Mesenchymal stem cell (in vitro differentiated cells and primary cell): Measurements from ENCODE around the gene ST6GALNAC2.
A peak's percentile ranks its signal among the peaks of the same experiment; 100 is the strongest.
"Not testable (repeated sequence)": the region's sequence is repeated elsewhere in the genome, so short reads cannot be mapped to it uniquely, and the experiment has no call there.

Source experiments
- DNase-seq: peaks from one replicate; pipeline ENCODE4 v3.0.0-alpha.2; 2013
- H2AFZ ChIP-seq: one replicate; pipeline ENCODE4 v1.6.1; 2013; ENCODE audit warnings: low read depth, mild to moderate bottlenecking, control low read depth, inconsistent platforms, low read length, moderate library complexity
- H2AK5ac ChIP-seq: 2 replicates; pipeline ENCODE4 v1.6.1; 2013; ENCODE audit warnings: low read length, moderate library complexity, mild to moderate bottlenecking, inconsistent platforms; ENCODE audit not compliant: severe bottlenecking
- H2BK120ac ChIP-seq: one replicate; pipeline ENCODE4 v1.6.1; 2013; ENCODE audit warnings: low read depth, mild to moderate bottlenecking, inconsistent platforms, low read length, moderate library complexity
- H2BK12ac ChIP-seq, 2 experiments: one replicate each; pipeline ENCODE4 v1.6.1; 2013; ENCODE audit warnings: inconsistent platforms in 2 of 2, low read length in 2 of 2, mild to moderate bottlenecking in 2 of 2, moderate library complexity in 2 of 2, control low read depth in 1 of 2
- H2BK15ac ChIP-seq: one replicate; pipeline ENCODE4 v1.6.1; 2013; ENCODE audit warnings: mild to moderate bottlenecking, low read depth, inconsistent platforms; ENCODE audit not compliant: poor library complexity, severe bottlenecking
- H2BK5ac ChIP-seq: 2 replicates; pipeline ENCODE4 v1.6.1; 2013; ENCODE audit warnings: low read depth, mild to moderate bottlenecking, low read length, control low read depth, inconsistent platforms; ENCODE audit not compliant: poor library complexity, severe bottlenecking
- H3K14ac ChIP-seq, 2 experiments: one replicate each; pipeline ENCODE4 v1.6.1; 2013; ENCODE audit warnings: inconsistent platforms in 2 of 2, low read length in 2 of 2, control low read depth in 1 of 2, mild to moderate bottlenecking in 1 of 2, moderate library complexity in 1 of 2
- H3K18ac ChIP-seq, 2 experiments: one replicate each; pipeline ENCODE4 v1.6.1; 2013; ENCODE audit warnings: inconsistent platforms in 2 of 2, low read length in 2 of 2, control low read depth in 1 of 2, low read depth in 1 of 2, mild to moderate bottlenecking in 1 of 2
- H3K23ac ChIP-seq, 2 experiments: one replicate each; pipeline ENCODE4 v1.6.1; 2013; ENCODE audit warnings: inconsistent platforms in 2 of 2, low read length in 2 of 2, mild to moderate bottlenecking in 2 of 2, moderate library complexity in 2 of 2, control low read depth in 1 of 2
- H3K27ac ChIP-seq: 2 replicates; pipeline ENCODE4 v1.5.1; 2013; ENCODE audit warnings: mild to moderate bottlenecking, moderate library complexity, low read length, control low read depth, inconsistent platforms; ENCODE audit not compliant: poor library complexity, severe bottlenecking
- H3K27me3 ChIP-seq, 2 experiments: 2 replicates each; pipeline versions ENCODE4 v1.6.1 to v1.7.0; 2013; ENCODE audit warnings: low read length in 2 of 2, mild to moderate bottlenecking in 2 of 2, moderate library complexity in 2 of 2, control low read depth in 1 of 2, inconsistent platforms in 1 of 2; ENCODE audit not compliant: control insufficient read depth in 1 of 2, insufficient read depth in 1 of 2
- H3K36me3 ChIP-seq, 2 experiments: 2 replicates each; pipeline versions ENCODE4 v1.6.1 to v1.7.0; 2013; ENCODE audit warnings: low read length in 2 of 2, control low read depth in 1 of 2, inconsistent platforms in 1 of 2, low read depth in 1 of 2, mild to moderate bottlenecking in 1 of 2; ENCODE audit not compliant: insufficient read depth in 2 of 2, control insufficient read depth in 1 of 2
- H3K4ac ChIP-seq, 2 experiments: one replicate each; pipeline ENCODE4 v1.6.1; 2013; ENCODE audit warnings: inconsistent platforms in 2 of 2, low read length in 2 of 2, mild to moderate bottlenecking in 2 of 2, moderate library complexity in 2 of 2, control low read depth in 1 of 2, low read depth in 1 of 2
- H3K4me1 ChIP-seq: 2 replicates; pipeline ENCODE4 v1.6.1; 2013; ENCODE audit warnings: low read depth, low read length, control low read depth; ENCODE audit not compliant: control insufficient read depth, insufficient read depth
- H3K4me2 ChIP-seq: 2 replicates; pipeline ENCODE4 v1.6.1; 2013; ENCODE audit warnings: low read length, mild to moderate bottlenecking, inconsistent platforms; ENCODE audit not compliant: poor library complexity, severe bottlenecking
- H3K4me3 ChIP-seq, 2 experiments: 2 replicates each; pipeline versions ENCODE4 v1.5.1 to v1.7.0; 2013; ENCODE audit warnings: low read length in 2 of 2, mild to moderate bottlenecking in 2 of 2, control low read depth in 1 of 2, low read depth in 1 of 2; ENCODE audit not compliant: insufficient read depth in 1 of 2
- H3K79me1 ChIP-seq: replicated peaks from 2 replicates; pipeline ENCODE4 v1.6.1; 2013; ENCODE audit warnings: mild to moderate bottlenecking, control low read depth, low read length, inconsistent platforms; ENCODE audit not compliant: poor library complexity, severe bottlenecking
- H3K9ac ChIP-seq: 2 replicates; pipeline ENCODE4 v1.7.0; 2013; ENCODE audit warnings: mild to moderate bottlenecking, low read length, moderate library complexity
- H3K9me3 ChIP-seq: 2 replicates; pipeline ENCODE4 v1.7.0; 2013; ENCODE audit warnings: mild to moderate bottlenecking, low read length; ENCODE audit not compliant: control insufficient read depth
- H4K8ac ChIP-seq: one replicate; pipeline ENCODE4 v1.6.1; 2013; ENCODE audit warnings: inconsistent platforms, mild to moderate bottlenecking, low read length, moderate library complexity
- H4K91ac ChIP-seq: one replicate; pipeline ENCODE4 v1.6.1; 2013; ENCODE audit warnings: mild to moderate bottlenecking, low read length, inconsistent platforms
- WGBS: methylation state at CpG from one replicate; pipeline ENCODE4 v1.1.7; 2013; ENCODE audit warnings: mixed read lengths; 5-methylcytosine and 5-hydroxymethylcytosine counted together

ST6GALNAC2 gene

GRCh38 chr17:76521683-76522082 is 64.0 kb downstream of the ST6GALNAC2 start:
- H3K23ac ChIP-seq, H2AFZ ChIP-seq: not testable (repeated sequence)

DNA sequence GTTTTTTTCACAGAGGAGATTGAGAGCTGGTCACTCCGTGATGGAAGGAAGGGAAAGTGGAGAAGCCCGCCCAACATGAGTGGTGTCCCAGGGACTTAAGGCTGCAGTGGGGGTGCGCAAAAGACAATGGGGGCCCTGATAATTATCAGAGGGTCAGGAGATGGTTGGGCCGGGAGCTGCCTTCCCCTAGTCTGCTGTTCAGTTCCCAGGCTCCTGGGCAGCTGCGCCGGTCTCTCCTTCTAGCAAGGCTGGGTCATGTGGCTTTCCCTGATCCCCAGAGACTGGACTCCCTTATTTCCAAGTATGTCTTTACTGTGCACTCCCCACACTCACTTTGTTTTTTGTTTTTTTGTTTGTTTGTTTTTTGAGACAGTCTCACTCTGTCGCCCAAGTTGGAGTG is 64.4 kb downstream of the ST6GALNAC2 start:
- no peak overlapping the region for H3K4me3 ChIP-seq
- no peak overlapping the region for H3K9ac ChIP-seq
- H3K27me3 ChIP-seq, result peaks cover 0 to 5% of the 10 kb centered on the region in 2 experiments
- H4K8ac ChIP-seq, result peak overlapping the region; percentile 19
- H2BK15ac ChIP-seq, result no peak overlapping the region
- peaks cover 24% of the 10 kb centered on the region for H3K4me1 ChIP-seq
- no peak overlapping the region for H2BK120ac ChIP-seq
- no peak overlapping the region for H3K27ac ChIP-seq
- 88% methylated on average over 7 of the region's 7 CpGs for WGBS
- no peaks in the 10 kb centered on the region for H3K79me1 ChIP-seq
- H3K4me2 ChIP-seq, result no peak overlapping the region
- no peak overlapping the region for H3K23ac ChIP-seq
- H2AK5ac ChIP-seq, result no peak overlapping the region
- H3K14ac ChIP-seq, result no peak overlapping the region
- no peak overlapping the region for H2AFZ ChIP-seq
- no peaks in the 10 kb centered on the region for H3K36me3 ChIP-seq
- DNase-seq, result no peak
- no peak overlapping the region for H3K18ac ChIP-seq
- no peak overlapping the region for H2BK5ac ChIP-seq
- no peaks in the 10 kb centered on the region for H3K9me3 ChIP-seq
- no peak overlapping the region for H3K4ac ChIP-seq
- H2BK12ac ChIP-seq, result no peak overlapping the region
- H4K91ac ChIP-seq, result no peak overlapping the region

More at GRCh38 chr17:76521683-76522082, 64.0 kb downstream of the ST6GALNAC2 start:
- not testable (repeated sequence) for H3K27ac ChIP-seq, H2BK5ac ChIP-seq, DNase-seq, H3K36me3 ChIP-seq, H3K9me3 ChIP-seq, H3K9ac ChIP-seq, H3K27me3 ChIP-seq, H3K14ac ChIP-seq, H3K79me1 ChIP-seq, H3K4me3 ChIP-seq, H2AK5ac ChIP-seq, H4K8ac ChIP-seq, H2BK120ac ChIP-seq, H4K91ac ChIP-seq, H3K4me2 ChIP-seq
- Histone ChIP-seq H3K4ac (peak overlapping the region in 1 of 2 experiments; percentile 47), H2BK12ac (peak overlapping the region in 1 of 2 experiments; percentile 66), H3K18ac (peak overlapping the region in 1 of 2 experiments; percentile 21), H2BK15ac (peak overlapping the region; percentile 67), H3K4me1 (peaks cover 24% of the 10 kb centered on the region)
- 94% methylated on average over 10 of the region's 10 CpGs for WGBS

- peak overlapping the region; percentile 82 for H4K91ac ChIP-seq
- H3K9me3 ChIP-seq, result no peaks in the 10 kb centered on the region
- no peak overlapping the region for H3K18ac ChIP-seq
- H3K9ac ChIP-seq, result no peak overlapping the region
- DNase-seq, result no peak
- WGBS, result 80% methylated on average over 15 of the region's 15 CpGs
- H3K14ac ChIP-seq, result no peak overlapping the region
- H3K4me1 ChIP-seq, result peaks cover 20% of the 10 kb centered on the region
- no peak overlapping the region for H3K27ac ChIP-seq
- H2BK5ac ChIP-seq, result no peak overlapping the region
- peak overlapping the region; percentile 73 for H2BK15ac ChIP-seq
- H3K4me3 ChIP-seq, result no peak overlapping the region
- peak overlapping the region in 1 of 2 experiments; percentile 38 for H2BK12ac ChIP-seq
- no peak overlapping the region for H2AFZ ChIP-seq
- no peak overlapping the region for H4K8ac ChIP-seq
- no peak overlapping the region for H3K4ac ChIP-seq
- no peaks in the 10 kb centered on the region for H3K36me3 ChIP-seq
- H2BK120ac ChIP-seq, result no peak overlapping the region
- H3K79me1 ChIP-seq, result no peaks in the 10 kb centered on the region
- peaks cover 0 to 5% of the 10 kb centered on the region in 2 experiments for H3K27me3 ChIP-seq
- no peak overlapping the region for H3K23ac ChIP-seq
- H3K4me2 ChIP-seq, result no peak overlapping the region
- no peak overlapping the region for H2AK5ac ChIP-seq
Observed at GRCh38 chr17:76519048-76519966, 66.4 kb downstream of the ST6GALNAC2 start.

DNA sequence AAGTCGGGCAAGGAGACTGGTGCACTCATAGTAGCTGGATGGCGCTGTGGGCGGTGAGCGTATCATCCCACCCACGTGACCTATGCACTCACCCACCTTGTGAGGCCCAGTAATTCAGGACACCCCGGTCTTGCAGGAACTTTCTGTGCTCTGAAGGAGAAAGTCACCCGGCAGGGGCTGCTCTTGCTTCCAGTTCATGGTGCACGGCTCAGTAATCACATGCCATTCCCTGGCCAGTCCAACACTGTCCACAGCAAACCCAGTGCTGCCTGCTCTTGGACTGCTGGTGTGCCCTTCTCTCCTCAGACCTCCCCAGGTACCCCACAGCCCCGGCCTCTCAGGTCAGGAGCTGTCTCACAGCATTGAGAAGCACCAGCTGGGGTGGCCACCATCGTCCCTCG is 68.0 kb downstream of the ST6GALNAC2 start:
- 94% methylated on average over 11 of the region's 11 CpGs for WGBS
- H3K9ac ChIP-seq, result no peak overlapping the region
- no peak overlapping the region for H2BK5ac ChIP-seq
- no peak for DNase-seq
- H3K36me3 ChIP-seq, result no peaks in the 10 kb centered on the region
- peaks cover 0 to 5% of the 10 kb centered on the region in 2 experiments for H3K27me3 ChIP-seq
- no peaks in the 10 kb centered on the region for H3K9me3 ChIP-seq
- H3K4me1 ChIP-seq, result peaks cover 12% of the 10 kb centered on the region
- H2AK5ac ChIP-seq, result no peak overlapping the region
- no peak overlapping the region for H3K4me2 ChIP-seq
- H3K27ac ChIP-seq, result no peak overlapping the region
- H4K91ac ChIP-seq, result peak overlapping the region; percentile 82
- no peaks in the 10 kb centered on the region for H3K79me1 ChIP-seq
- H3K18ac ChIP-seq, result peak overlapping the region in 1 of 2 experiments; percentile 68
- peak overlapping the region in 1 of 2 experiments; percentile 57 for H2BK12ac ChIP-seq
- no peak overlapping the region for H2AFZ ChIP-seq
- no peak overlapping the region for H3K23ac ChIP-seq
- peak overlapping the region; percentile 40 for H2BK15ac ChIP-seq
- H2BK120ac ChIP-seq, result no peak overlapping the region
- no peak overlapping the region for H4K8ac ChIP-seq
- H3K4me3 ChIP-seq, result no peak overlapping the region
- H3K4ac ChIP-seq, result no peak overlapping the region
- H3K14ac ChIP-seq, result no peak overlapping the region
